Activated CD4-positive, alpha-beta T cell treated with anti-CD3 and anti-CD28 coated beads for 24 hours (primary cell): ENCODE measurements around the gene CTTN.

ENCODE experiments used
- DNase-seq, 2 donors: peaks; one replicate each; pipeline ENCODE4 v3.0.0-alpha.2; 2020; ENCODE audit warnings: low read depth in 2 of 2

CTTN gene

GRCh38 chr11:70397983-70398833, at the start of gene CTTN:
Gene CTTN, plus strand, starts transcription at chr11:70398529. Its CDS starts 8,769 bp downstream, at chr11:70407298.
- DNase-seq, result peak; percentile 61 to 66

GRCh38 chr11:70348608-70349007, 49.7 kb upstream of the CTTN start:
- no peak for DNase-seq

- no peak for DNase-seq
These were observed 46.7 kb upstream of the CTTN start for GRCh38 chr11:70351646-70352045.

- DNase-seq, result no peak
These were observed 46.2 kb upstream of the CTTN start for GRCh38 chr11:70352100-70352499.

GRCh38 chr11:70352601-70353000, 45.7 kb upstream of the CTTN start:
- no peak for DNase-seq

GRCh38 chr11:70353329-70353728, 45.0 kb upstream of the CTTN start:
- no peak for DNase-seq

- no peak for DNase-seq
These were observed 44.3 kb upstream of the CTTN start for GRCh38 chr11:70353900-70354568.

- DNase-seq, result no peak
These were observed 43.7 kb upstream of the CTTN start for GRCh38 chr11:70354629-70355028.

- no peak for DNase-seq
These were observed 39.6 kb upstream of the CTTN start for GRCh38 chr11:70358753-70359152.

- DNase-seq, result no peak
These were observed 38.7 kb upstream of the CTTN start for GRCh38 chr11:70359451-70360205.

- no peak for DNase-seq
These were observed 38.1 kb upstream of the CTTN start for GRCh38 chr11:70360211-70360610.

- DNase-seq, result no peak
These were observed 34.2 kb upstream of the CTTN start for GRCh38 chr11:70364178-70364577.

GRCh38 chr11:70364745-70365543, 33.4 kb upstream of the CTTN start:
- peak; percentile 54 to 74 for DNase-seq

- DNase-seq, result no peak
These were observed 32.8 kb upstream of the CTTN start for GRCh38 chr11:70365544-70365927.

- no peak for DNase-seq
These were observed 31.3 kb upstream of the CTTN start for GRCh38 chr11:70367071-70367470.

- DNase-seq, result no peak
These were observed 29.4 kb upstream of the CTTN start for GRCh38 chr11:70368961-70369360.

GRCh38 chr11:70371241-70371640, 27.1 kb upstream of the CTTN start:
- DNase-seq, result no peak

GRCh38 chr11:70372076-70372475, 26.3 kb upstream of the CTTN start:
- no peak for DNase-seq

- DNase-seq, result no peak
These were observed 21.7 kb upstream of the CTTN start for GRCh38 chr11:70376621-70377020.

GRCh38 chr11:70377645-70378044, 20.7 kb upstream of the CTTN start:
- no peak for DNase-seq

GRCh38 chr11:70378506-70379134, 19.7 kb upstream of the CTTN start:
- no peak for DNase-seq
